AG09319 (cell line): Measurements from ENCODE around the gene DNAJB1.

ENCODE experiments used
- DNase-seq: peaks from one replicate; pipeline ENCODE4 v3.0.0-alpha.2; 2010; ENCODE audit warnings: low read depth; ENCODE audit errors: extremely low read depth
- TF ChIP-seq, protein P1 (sequence below): IDR thresholded peaks from 2 replicates; pipeline ENCODE4 v1.5.1; 2011; ENCODE audit warnings: low read depth, mild to moderate bottlenecking, inconsistent platforms, low read length, moderate library complexity

DNAJB1 gene

DNA sequence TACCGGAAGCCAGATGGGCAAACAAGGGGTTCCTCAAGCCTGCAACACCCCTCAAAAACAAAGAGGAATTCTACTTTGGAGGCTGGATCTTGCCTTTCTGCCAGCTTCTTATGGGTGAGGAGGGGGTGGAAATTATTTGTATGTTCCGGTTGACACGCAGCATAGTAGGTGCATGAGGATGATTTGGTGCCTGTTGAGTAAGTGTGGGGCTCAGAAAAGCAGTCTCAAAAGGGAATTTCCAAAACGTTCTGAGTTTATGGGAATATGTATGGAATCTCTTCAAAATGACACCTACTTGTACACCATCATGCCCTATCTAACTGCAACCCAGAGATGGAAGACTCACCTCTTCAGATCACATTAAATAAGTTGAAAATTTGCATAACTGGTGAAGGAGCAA lies 8.2 kb upstream of the DNAJB1 start:
- no peak for DNase-seq
- TF ChIP-seq, protein P1, sequence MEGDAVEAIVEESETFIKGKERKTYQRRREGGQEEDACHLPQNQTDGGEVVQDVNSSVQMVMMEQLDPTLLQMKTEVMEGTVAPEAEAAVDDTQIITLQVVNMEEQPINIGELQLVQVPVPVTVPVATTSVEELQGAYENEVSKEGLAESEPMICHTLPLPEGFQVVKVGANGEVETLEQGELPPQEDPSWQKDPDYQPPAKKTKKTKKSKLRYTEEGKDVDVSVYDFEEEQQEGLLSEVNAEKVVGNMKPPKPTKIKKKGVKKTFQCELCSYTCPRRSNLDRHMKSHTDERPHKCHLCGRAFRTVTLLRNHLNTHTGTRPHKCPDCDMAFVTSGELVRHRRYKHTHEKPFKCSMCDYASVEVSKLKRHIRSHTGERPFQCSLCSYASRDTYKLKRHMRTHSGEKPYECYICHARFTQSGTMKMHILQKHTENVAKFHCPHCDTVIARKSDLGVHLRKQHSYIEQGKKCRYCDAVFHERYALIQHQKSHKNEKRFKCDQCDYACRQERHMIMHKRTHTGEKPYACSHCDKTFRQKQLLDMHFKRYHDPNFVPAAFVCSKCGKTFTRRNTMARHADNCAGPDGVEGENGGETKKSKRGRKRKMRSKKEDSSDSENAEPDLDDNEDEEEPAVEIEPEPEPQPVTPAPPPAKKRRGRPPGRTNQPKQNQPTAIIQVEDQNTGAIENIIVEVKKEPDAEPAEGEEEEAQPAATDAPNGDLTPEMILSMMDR = no peak

DNA sequence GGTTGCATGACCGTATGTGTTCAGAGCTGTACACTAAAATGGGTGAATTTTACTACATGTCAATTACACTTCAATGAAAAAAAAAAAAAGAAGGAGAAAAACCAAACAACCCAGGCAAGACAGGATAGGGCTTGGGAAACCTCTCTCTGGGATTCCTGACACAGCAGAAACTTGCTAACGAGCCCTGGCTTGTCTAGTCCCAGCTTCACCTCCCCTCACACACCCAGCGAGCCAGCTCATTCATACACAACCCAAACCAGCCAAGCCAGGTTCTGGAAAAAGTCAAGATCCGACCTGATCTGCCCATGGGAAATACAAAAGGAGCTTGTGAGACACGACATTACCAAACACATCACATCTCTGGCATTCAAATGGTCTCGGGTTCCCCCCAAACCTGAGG lies 7.5 kb upstream of the DNAJB1 start:
- no peak for DNase-seq
- TF ChIP-seq, protein P1 = no peak

DNA sequence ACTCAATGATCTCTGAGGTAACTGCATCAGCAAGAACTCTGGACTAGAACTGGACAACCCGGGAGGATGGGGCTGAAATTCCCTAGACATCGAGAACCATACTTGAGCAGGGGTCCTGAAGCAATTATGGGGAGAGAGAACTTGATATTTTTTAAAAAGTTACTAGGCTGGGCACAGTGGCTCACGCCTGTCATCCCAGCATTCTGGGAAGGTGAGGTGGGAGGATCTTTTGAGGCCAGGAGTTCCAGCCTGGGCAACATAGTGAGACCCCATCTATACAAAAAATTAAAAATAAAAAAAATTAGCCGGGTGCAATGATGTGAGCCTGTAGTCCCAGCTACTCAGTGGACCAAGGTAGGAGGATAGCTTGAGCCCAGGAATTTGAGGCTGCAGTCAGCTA lies 2.3 kb upstream of the DNAJB1 start:
- no peak for DNase-seq

DNA sequence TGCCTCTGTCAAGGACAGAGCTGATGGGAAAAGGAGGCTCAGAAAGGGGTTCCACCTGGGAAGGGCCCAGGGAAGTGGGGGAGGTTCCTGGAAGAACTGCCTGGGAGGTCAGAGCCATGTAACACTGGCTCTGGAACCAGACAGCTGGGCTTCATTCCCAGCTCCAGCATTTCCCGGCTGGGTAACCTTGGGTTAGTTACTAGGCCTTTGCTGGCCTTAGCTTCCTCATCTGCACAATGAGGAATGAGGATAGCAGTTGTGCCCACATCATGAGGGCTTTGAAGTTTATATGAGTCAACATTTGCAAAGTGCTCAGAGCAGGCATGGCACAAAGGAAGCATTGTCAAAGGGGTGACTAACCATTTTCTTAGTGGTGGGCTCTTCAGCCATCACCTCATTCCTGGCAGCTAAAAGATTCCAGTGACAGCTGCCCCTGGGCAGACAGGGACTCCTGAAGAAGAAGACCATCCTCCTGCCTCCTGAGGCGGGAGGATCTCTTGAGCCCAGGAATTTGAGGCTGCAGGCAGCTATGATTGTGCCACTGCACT lies 1.7 kb upstream of the DNAJB1 start:
- no peak for DNase-seq
- TF ChIP-seq, protein P1 = no peak

More for the DNA sequence above, 2.3 kb upstream of the DNAJB1 start:
- TF ChIP-seq, protein P1 = no peak

DNA sequence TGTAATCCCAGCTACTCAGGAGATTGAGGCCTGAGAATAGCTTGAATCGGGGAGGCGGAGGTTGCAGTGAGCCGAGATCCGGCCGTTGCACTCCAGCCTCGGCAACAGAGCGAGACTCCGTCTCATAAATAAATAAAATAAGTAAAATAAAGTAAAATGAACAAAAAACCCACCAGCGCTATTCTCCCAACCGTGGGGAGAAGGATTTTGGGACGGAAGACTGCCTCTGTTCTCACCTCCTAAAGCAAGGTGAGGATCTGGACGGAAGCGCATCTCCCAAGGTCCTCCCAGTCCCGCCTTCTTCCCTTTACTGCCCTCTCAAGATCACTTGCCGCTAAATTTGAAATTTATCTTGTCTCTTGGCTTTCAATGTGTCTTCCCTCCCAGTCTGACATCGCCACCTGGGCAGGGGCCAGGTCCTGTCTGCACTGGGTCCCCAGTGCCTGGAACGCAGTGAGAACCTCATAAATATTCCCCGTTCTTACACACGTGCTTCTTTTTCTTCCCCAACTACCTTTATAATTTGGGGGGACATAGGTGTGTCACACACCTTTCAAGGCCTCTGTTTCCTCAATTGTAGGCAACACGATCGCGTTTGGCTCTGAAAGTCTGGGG lies 1.2 kb upstream of the DNAJB1 start:
- DNase-seq = no peak

DNA sequence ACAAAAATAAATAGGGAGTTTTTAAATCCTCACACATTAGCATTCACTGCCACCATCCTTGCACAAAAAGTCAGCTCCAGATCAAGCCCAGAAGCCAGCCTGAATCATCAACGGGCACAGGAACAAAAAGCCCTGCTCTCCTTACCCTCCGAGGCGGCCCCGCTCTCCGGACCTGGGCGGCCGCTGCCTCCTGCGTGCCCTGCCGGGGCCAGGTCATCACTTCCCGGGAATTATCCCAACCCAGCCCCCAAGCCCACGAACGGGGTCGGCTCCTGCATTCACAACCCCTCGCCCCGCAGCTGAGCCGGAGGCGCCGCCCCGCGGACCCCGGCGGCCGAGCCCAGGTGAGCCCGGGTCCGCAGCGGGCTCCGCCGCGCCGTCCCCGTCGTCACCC lies 754 bp downstream of the DNAJB1 start:
- TF ChIP-seq, protein P1 = no peak
- DNase-seq = no peak

More for the DNA sequence above, 1.2 kb upstream of the DNAJB1 start:
- TF ChIP-seq, protein P1 = no peak

DNA sequence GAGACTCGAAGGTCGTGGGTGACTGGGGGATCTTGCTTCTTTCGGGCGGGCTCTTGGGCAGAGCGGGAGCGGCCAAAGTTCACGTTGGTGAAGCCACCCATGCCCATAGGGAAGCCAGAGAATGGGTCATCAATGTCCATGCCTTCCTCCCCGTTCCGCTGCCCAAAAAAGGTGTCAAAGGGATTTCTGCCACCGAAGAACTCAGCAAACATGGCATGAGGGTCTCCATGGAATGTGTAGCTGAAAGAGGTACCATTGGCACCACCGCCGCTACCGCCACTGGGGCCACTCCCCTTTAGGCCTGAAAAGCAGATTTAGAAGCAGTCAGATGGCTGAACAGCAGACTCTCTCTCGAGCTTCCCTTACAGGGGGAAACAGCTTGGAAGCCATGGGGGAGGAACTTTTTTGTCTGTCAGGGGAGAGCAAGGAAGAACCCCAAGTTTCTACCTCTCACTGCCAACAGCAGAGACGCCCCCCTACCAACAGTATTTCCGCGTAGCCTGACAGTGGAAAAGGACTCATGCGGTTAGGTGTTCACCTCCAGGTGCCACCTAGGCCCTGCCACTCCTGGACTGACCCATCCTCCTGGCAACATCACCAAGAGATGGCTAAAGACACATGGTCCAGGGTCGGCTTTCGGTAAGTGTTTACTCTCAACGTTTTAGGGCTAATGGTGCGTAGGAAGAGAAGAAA lies 1.3 kb downstream of the DNAJB1 start:
- DNase-seq = no peak
- TF ChIP-seq, protein P1 = no peak
